Peyer's patch (tissue), 4 donors: Measurements from ENCODE around the gene GNAL.

Source experiments
- CTCF ChIP-seq, 6 experiments: fragments of 450-650 bp in 4 of 6; fragments of 200-600 bp in 2 of 6; sonication (generic) in 1 of 6; IDR thresholded peaks; one replicate each; pipeline ENCODE4 v1.5.1; 2017 to 2019; ENCODE audit warnings: antibody characterized with exemption in 6 of 6, mild to moderate bottlenecking in 3 of 6, moderate library complexity in 1 of 6
- POLR2A ChIP-seq, 2 donors: fragments of 450-650 bp; IDR thresholded peaks; one replicate each; pipeline ENCODE4 v1.5.1; 2017; ENCODE audit warnings: antibody characterized with exemption in 2 of 2, mild to moderate bottlenecking in 2 of 2, moderate library complexity in 2 of 2

GRCh38 chr18:11849841-11850634, 161.0 kb downstream of the GNAL start:
- no peak for TF ChIP-seq CTCF (IDR thresholded peaks at IDR 0.05)
- TF ChIP-seq POLR2A (IDR thresholded peaks at IDR 0.05), result peak in 1 of 2 donors; percentile 28
